HG03280 (cell line): ENCODE results near the gene WDPCP.

Source experiments
- ATAC-seq: cut with Tn5 transposase; IDR thresholded peaks from one replicate; pipeline ENCODE4 v1.9.1; 2021; ENCODE audit warnings: mild to moderate bottlenecking, moderate library complexity; ENCODE audit not compliant: unreplicated experiment

The WDPCP gene

GRCh38 chr2:63545023-63545422 is 43.3 kb downstream of the WDPCP start:
- ATAC-seq, result no peak

- no peak for ATAC-seq
Observed at GRCh38 chr2:63544017-63544627, 44.2 kb downstream of the WDPCP start.

- ATAC-seq, result no peak
Observed at GRCh38 chr2:63539416-63540162, 48.7 kb downstream of the WDPCP start.

- no peak for ATAC-seq
Observed at GRCh38 chr2:63538390-63538789, 49.9 kb downstream of the WDPCP start.

- ATAC-seq, result no peak
Observed at GRCh38 chr2:63537306-63537705, 51.0 kb downstream of the WDPCP start.

- ATAC-seq, result no peak
Observed at GRCh38 chr2:63530704-63531279, 57.5 kb downstream of the WDPCP start.

DNA sequence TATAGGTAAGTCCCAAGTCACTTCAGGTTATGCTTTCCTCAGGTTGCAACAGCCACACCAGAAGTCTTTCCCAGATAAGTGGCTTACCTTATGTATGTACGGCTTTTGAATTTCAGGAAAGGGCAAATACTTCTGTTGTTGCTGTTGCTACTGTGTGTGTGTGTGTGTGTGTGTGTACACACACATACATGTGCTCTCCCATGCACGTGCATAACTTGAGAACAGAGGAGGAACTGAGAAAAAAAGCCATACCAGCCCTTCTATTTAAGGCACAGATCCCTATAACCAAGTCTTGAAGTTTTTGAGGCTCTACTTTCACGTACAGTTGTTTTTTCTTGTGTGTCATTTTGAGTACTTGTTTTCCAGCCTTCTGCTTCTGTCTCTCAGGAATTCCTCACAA is 62.4 kb downstream of the WDPCP start:
- no peak for ATAC-seq

DNA sequence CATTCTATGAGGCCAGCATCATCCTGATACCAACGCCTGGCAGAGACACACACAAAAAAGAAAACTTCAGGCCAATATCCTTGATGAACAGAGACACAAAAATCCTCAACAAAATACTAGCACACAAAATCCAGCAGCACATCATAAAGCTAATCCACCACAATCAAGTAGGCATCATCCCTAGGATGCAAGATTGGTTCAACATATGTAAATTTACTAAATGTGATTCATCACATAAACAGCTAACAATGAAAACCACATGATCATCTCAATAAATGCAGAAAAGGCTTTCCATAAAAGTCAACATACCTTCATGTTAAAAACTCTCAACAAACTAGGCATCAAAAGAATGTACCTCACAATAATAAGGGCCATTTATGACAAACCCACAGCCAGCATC is 65.3 kb downstream of the WDPCP start:
- ATAC-seq, result no peak

GRCh38 chr2:63520793-63521192 is 67.5 kb downstream of the WDPCP start:
- ATAC-seq, result no peak

- ATAC-seq, result no peak
Observed at GRCh38 chr2:63514781-63515180, 73.5 kb downstream of the WDPCP start.

DNA sequence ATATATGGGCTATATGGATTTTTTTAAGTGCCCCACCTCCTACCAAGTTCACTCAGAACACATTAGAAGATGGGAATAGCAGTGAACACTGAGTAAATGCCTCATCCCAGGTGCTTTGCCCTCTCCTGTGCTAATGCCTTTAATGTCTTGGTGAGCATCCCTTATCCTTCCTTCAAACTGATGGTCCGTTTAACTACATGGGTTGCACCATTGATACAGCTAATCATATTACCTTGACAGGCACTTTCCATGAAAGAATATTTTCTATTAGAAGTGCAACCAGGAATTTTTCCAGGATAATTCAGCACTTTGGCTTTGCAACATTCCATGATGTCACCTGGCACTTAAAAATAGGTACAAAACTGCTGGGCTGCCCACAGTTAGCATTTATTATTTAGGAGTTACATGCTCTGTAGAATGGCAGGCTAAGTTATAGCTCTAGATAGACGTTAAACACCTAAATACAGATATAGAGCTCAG is 74.0 kb downstream of the WDPCP start:
- ATAC-seq, result no peak

DNA sequence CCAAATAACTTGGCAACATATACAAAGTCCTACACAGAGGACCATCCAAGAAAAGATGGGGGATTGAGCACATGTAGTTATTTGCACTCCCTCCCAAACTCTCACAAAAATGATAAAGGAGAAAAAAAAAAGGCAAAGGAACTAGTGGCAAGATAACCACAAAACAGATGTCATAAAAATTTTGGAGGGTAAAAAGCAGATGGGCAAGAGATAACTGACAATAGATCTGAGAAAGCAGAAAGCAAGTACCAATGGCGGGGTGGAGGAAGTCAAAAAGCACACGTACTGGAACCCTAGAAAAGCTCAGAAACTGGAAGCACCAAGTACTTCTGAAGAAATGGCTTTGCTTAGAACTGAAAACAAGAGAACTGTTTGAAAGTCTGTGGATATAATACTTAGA is 82.0 kb downstream of the WDPCP start:
- no peak for ATAC-seq

DNA sequence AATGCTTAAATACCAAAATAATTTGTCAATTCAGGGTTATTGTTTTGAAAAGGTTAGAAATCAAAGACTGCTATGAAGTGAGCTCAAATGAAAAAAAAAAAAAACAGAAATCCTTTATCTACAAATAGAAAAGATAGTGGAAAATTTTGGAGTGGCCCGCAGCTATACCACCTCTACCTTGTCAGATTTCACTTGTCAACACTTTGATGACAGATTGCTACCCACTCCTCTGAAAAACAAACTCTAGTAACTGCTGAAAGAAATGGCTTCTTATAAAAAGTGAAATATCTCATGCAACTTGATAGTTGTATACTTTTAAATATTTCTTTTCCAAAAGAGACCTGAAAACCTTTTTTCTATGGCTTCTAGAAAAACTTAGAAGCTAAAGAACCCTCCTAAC is 84.5 kb downstream of the WDPCP start:
- no peak for ATAC-seq

GRCh38 chr2:63500398-63500797 is 87.9 kb downstream of the WDPCP start:
- no peak for ATAC-seq

DNA sequence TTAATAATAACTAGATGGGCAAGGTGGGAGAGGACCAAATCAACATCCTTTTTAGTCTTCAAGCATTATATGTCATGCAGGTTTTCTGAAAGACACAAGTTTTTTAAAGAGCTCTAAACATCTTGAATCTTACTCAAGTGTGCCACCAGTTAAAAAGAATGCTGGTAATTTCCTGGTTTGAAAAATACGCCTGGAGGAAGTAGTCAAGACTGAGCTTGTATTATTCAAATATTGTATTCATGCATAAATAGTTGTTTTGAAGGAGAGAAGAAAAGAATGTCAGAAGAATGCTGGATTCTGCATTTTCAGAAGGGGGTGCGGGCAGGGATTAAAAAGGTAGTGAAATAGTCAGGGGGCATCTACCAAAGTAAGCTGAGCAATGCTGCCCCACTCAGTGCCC is 90.7 kb downstream of the WDPCP start:
- ATAC-seq, result no peak

DNA sequence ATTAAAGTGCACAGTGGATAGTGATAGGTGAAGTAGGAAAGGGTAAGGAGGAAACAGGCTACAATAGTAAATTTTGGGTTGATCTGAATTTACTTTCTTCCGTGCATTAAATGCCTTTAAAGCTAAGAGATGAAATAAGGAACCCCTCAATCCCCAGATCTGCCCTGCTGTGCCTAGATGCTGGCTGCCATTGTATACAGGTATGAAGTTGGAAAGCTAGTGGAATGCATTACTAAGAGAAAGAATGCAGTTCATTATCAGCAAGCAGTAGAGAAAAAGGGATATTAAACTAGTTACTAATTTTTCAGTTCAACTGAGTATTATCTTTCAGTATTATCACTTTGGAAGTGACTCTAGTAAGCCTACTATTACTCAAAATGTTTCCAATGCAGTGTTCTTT is 93.3 kb downstream of the WDPCP start:
- no peak for ATAC-seq

DNA sequence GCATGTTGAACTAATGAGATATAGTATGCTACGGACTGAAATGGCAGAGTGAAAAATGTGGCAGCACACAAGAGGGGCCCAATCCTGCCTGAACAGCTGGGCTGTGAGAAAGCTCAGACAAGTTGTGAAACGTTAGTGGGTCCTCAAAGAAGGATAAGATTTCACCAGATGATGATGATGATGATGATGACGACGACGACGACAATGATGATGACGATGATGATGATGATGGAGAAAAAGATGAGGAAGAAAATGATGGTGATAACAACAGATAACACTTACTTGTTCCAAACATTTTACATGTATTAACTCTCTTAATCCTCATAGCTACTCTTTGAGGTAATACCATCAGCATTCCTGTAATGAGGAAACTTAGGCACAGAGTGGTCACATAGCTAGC is 94.2 kb downstream of the WDPCP start:
- ATAC-seq, result no peak

- ATAC-seq, result no peak
Observed at GRCh38 chr2:63488118-63488713, 100.1 kb downstream of the WDPCP start.

- ATAC-seq, result no peak
Observed at GRCh38 chr2:63486861-63487290, 101.4 kb downstream of the WDPCP start.

DNA sequence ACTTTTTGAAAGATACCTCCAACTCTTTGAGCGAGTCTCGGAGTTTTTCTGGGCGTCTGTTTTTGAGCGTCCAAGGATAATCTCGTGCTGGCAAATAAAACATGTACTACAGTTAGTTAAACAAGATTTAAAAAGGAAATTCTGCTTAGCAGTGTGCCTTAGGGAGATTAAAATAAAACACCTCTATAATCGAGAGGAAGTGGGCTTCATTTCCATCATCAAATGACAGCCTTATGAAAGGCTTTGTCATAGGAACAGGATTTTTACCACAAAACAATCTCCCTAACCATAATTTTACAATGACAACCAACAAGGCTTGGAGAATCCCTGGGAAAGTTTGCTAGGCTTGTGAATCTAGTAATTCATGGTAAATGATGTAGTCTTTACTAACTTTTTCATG is 103.4 kb downstream of the WDPCP start:
- no peak for ATAC-seq

GRCh38 chr2:63484481-63484880 is 103.8 kb downstream of the WDPCP start:
- no peak for ATAC-seq

- no peak for ATAC-seq
Observed at GRCh38 chr2:63477686-63478085, 110.6 kb downstream of the WDPCP start.
